ENCODE results near the gene KCP. TPM values are rescaled to one million over a fixed set of nuclear protein-coding genes. Genes with fewer than 3 reads are reported as not detected.

Gene KCP
- total and polyA plus RNA-seq, 2 of the 13 experiments (the other 11 are each of a cell fraction or from before 2014, with no cell fraction given) = 0.37 to 1.0 TPM

DNA sequence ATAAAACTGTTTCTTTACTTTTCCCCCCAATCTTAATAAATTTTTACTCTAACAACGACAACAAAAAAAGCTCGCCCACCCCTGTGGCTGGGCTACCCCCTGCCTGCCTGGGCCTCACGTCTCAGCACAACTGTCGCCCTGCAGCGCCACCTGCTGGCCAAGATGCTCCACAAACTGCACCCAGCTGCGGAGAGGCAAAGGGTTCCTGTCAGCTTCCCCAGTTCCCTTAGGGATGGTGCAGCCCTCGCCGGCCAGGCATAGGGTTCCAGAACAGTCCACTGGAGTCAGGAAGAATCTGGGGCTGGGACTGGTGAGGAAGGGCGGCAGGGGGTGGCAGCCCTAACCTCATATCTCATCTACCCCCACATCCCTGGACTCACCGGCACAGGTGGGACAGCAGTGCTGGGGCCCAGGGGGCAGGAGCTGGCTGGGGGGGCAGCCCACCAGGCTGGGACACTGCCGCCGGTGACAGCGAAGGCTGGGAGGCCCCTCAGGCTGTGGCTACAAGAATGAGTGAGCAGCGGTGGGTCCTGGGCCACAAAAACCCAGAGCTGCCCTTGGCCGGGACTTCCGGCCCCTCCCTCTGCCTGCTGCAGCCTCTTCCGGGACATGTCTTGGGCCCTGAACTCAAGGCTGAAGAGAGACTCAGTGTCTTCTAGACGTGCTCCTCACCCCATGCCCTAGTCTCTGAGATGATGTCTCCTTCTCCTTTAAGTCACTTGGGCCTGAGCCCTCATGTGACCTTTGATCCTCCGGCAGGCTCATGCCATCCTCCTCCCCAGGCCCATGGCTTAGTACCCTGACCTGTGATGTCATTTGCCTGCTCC, 26.7 kb downstream of the KCP start (continued):
- TF ChIP-seq, protein P1, sequence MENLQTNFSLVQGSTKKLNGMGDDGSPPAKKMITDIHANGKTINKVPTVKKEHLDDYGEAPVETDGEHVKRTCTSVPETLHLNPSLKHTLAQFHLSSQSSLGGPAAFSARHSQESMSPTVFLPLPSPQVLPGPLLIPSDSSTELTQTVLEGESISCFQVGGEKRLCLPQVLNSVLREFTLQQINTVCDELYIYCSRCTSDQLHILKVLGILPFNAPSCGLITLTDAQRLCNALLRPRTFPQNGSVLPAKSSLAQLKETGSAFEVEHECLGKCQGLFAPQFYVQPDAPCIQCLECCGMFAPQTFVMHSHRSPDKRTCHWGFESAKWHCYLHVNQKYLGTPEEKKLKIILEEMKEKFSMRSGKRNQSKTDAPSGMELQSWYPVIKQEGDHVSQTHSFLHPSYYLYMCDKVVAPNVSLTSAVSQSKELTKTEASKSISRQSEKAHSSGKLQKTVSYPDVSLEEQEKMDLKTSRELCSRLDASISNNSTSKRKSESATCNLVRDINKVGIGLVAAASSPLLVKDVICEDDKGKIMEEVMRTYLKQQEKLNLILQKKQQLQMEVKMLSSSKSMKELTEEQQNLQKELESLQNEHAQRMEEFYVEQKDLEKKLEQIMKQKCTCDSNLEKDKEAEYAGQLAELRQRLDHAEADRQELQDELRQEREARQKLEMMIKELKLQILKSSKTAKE (CRISPR knock-in tag; IDR thresholded peaks at IDR 0.05; ENCODE audit: borderline replicate concordance) = no peak
- TF ChIP-seq ATF1 (CRISPR knock-in tag; IDR thresholded peaks at IDR 0.05) (no peak), MXI1 (IDR thresholded peaks at IDR 0.05; ENCODE audit: borderline replicate concordance, low read depth, low read length) (no peak), RARG (CRISPR knock-in tag; IDR thresholded peaks at IDR 0.05; ENCODE audit: low read depth) (no peak), ZNF432 (CRISPR knock-in tag; IDR thresholded peaks at IDR 0.05; ENCODE audit: borderline replicate concordance) (no peak), ZNF235 (CRISPR knock-in tag; IDR thresholded peaks at IDR 0.05; ENCODE audit: borderline replicate concordance) (no peak), XBP1 (CRISPR knock-in tag; IDR thresholded peaks at IDR 0.05) (no peak), NFKB2 (CRISPR knock-in tag; IDR thresholded peaks at IDR 0.05; ENCODE audit: borderline replicate concordance) (peak; percentile 83; the same call in 1 of the 2 replicates), KAT7 (CRISPR knock-in tag; IDR thresholded peaks at IDR 0.05; ENCODE audit: borderline replicate concordance) (no peak), ZNF629 (CRISPR knock-in tag; conservative IDR thresholded peaks at IDR 0.05) (0 out of 2 replicates have a peak, but pooled peaks have one; percentile 18), CAMTA2 (CRISPR knock-in tag; IDR thresholded peaks at IDR 0.05; ENCODE audit: borderline replicate concordance) (no peak), HOXA7 (CRISPR knock-in tag; IDR thresholded peaks at IDR 0.05) (no peak), ZNF3 (CRISPR knock-in tag; IDR thresholded peaks at IDR 0.05) (no peak), TEAD3 (CRISPR knock-in tag; optimal IDR thresholded peaks at IDR 0.05; ENCODE audit: borderline replicate concordance) (no peak), KDM2A (CRISPR knock-in tag; IDR thresholded peaks at IDR 0.05; ENCODE audit: borderline replicate concordance, low read depth) (peak; percentile 29; the same call in 1 of the 2 replicates), MTF2 (CRISPR knock-in tag; IDR thresholded peaks at IDR 0.05; ENCODE audit: borderline replicate concordance) (peak; percentile 70; the same call in 1 of the 2 replicates), RBFOX2 (IDR thresholded peaks at IDR 0.05; ENCODE audit: low read depth, low read length) (no peak)
- TF ChIP-seq, protein P2, sequence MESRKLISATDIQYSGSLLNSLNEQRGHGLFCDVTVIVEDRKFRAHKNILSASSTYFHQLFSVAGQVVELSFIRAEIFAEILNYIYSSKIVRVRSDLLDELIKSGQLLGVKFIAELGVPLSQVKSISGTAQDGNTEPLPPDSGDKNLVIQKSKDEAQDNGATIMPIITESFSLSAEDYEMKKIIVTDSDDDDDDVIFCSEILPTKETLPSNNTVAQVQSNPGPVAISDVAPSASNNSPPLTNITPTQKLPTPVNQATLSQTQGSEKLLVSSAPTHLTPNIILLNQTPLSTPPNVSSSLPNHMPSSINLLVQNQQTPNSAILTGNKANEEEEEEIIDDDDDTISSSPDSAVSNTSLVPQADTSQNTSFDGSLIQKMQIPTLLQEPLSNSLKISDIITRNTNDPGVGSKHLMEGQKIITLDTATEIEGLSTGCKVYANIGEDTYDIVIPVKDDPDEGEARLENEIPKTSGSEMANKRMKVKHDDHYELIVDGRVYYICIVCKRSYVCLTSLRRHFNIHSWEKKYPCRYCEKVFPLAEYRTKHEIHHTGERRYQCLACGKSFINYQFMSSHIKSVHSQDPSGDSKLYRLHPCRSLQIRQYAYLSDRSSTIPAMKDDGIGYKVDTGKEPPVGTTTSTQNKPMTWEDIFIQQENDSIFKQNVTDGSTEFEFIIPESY (CRISPR knock-in tag; IDR thresholded peaks at IDR 0.05) = no peak
- TF ChIP-seq, protein P3, sequence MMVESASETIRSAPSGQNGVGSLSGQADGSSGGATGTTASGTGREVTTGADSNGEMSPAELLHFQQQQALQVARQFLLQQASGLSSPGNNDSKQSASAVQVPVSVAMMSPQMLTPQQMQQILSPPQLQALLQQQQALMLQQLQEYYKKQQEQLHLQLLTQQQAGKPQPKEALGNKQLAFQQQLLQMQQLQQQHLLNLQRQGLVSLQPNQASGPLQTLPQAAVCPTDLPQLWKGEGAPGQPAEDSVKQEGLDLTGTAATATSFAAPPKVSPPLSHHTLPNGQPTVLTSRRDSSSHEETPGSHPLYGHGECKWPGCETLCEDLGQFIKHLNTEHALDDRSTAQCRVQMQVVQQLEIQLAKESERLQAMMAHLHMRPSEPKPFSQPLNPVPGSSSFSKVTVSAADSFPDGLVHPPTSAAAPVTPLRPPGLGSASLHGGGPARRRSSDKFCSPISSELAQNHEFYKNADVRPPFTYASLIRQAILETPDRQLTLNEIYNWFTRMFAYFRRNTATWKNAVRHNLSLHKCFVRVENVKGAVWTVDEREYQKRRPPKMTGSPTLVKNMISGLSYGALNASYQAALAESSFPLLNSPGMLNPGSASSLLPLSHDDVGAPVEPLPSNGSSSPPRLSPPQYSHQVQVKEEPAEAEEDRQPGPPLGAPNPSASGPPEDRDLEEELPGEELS (CRISPR knock-in tag; IDR thresholded peaks at IDR 0.05) = no peak
- TF ChIP-seq, protein P4, sequence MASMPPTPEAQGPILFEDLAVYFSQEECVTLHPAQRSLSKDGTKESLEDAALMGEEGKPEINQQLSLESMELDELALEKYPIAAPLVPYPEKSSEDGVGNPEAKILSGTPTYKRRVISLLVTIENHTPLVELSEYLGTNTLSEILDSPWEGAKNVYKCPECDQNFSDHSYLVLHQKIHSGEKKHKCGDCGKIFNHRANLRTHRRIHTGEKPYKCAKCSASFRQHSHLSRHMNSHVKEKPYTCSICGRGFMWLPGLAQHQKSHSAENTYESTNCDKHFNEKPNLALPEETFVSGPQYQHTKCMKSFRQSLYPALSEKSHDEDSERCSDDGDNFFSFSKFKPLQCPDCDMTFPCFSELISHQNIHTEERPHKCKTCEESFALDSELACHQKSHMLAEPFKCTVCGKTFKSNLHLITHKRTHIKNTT (CRISPR knock-in tag; IDR thresholded peaks at IDR 0.05) = no peak
- TF ChIP-seq, protein P5, sequence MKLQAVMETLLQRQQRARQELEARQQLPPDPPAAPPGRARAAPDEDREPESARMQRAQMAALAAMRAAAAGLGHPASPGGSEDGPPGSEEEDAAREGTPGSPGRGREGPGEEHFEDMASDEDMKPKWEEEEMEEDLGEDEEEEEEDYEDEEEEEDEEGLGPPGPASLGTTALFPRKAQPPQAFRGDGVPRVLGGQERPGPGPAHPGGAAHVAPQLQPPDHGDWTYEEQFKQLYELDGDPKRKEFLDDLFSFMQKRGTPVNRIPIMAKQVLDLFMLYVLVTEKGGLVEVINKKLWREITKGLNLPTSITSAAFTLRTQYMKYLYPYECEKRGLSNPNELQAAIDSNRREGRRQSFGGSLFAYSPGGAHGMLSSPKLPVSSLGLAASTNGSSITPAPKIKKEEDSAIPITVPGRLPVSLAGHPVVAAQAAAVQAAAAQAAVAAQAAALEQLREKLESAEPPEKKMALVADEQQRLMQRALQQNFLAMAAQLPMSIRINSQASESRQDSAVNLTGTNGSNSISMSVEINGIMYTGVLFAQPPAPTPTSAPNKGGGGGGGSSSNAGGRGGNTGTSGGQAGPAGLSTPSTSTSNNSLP (IDR thresholded peaks at IDR 0.05; ENCODE audit: low read depth, low read length) = no peak
